WTC11 (cell line): ENCODE results near the gene ESRRA. TPM values are rescaled to one million over a fixed set of nuclear protein-coding genes. Genes with fewer than 3 reads are reported as not detected.
"Not testable (repeated sequence)": the region's sequence is repeated elsewhere in the genome, so short reads cannot be mapped to it uniquely, and the experiment has no call there.

ENCODE experiments used
- ATAC-seq: fragments of 200-7000 bp; cut with Tn5 transposase; 2 replicates; pipeline ENCODE4 v1.10.0; 2021; ENCODE audit warnings: mild to moderate bottlenecking, moderate library complexity
- CTCF ChIA-PET: fragments of 300-600 bp; sonication (Branson Sonifier 250); formaldehyde crosslinking; loops from one replicate; lab custom pipeline; 2021; ENCODE audit warnings: antibody characterized with exemption; lab: Charles Lee
- POLR2A ChIA-PET: fragments of 350-600 bp; sonication (Branson Sonifier 250); formaldehyde crosslinking; loops from one replicate; lab custom pipeline; 2021; ENCODE audit warnings: antibody characterized with exemption; lab: Charles Lee
- DNase-seq: peaks from one replicate; pipeline ENCODE4 v3.0.0; 2021; ENCODE audit warnings: low spot score
- H3K27ac Mint-ChIP-seq: 2 replicates; pipeline ENCODE4 v1.8.0; 2021; ENCODE audit warnings: mixed read lengths
- H3K27me3 Mint-ChIP-seq: 2 replicates; pipeline ENCODE4 v1.8.0; 2021; ENCODE audit warnings: low read depth, mild to moderate bottlenecking, moderate library complexity, mixed read lengths
- H3K36me3 Mint-ChIP-seq: 2 replicates; pipeline ENCODE4 v1.8.0; 2021; ENCODE audit warnings: mixed read lengths
- H3K4me1 Mint-ChIP-seq: 2 replicates; pipeline ENCODE4 v1.8.0; 2022; ENCODE audit warnings: mixed read lengths
- H3K4me3 Mint-ChIP-seq: 2 replicates; pipeline ENCODE4 v1.8.0; 2021; ENCODE audit warnings: mild to moderate bottlenecking, moderate library complexity, mixed read lengths
- H3K9me3 Mint-ChIP-seq: 2 replicates; pipeline ENCODE4 v1.8.0; 2021; ENCODE audit warnings: mixed read lengths
- CREM ChIP-seq: sonication (generic); formaldehyde crosslinking; IDR thresholded peaks from 2 replicates; pipeline ENCODE4 v1.8.1; 2022; ENCODE audit warnings: mild to moderate bottlenecking, missing genetic modification reagents, moderate library complexity
- EMX1 ChIP-seq: fragments of 250-450 bp; sonication (Bioruptor Pico); IDR thresholded peaks from 2 replicates; pipeline ENCODE4 v1.8.0; 2021; ENCODE audit warnings: mild to moderate bottlenecking
- ESRRA ChIP-seq: sonication (generic); formaldehyde crosslinking; IDR thresholded peaks from 2 replicates; pipeline ENCODE4 v1.8.1; 2022; ENCODE audit warnings: mild to moderate bottlenecking, missing genetic modification reagents, borderline replicate concordance
- FOXP1 ChIP-seq: sonication (generic); formaldehyde crosslinking; IDR thresholded peaks from 2 replicates; pipeline ENCODE4 v1.8.0; 2022; ENCODE audit warnings: missing genetic modification reagents, mild to moderate bottlenecking, moderate library complexity, borderline replicate concordance
- MYBL2 ChIP-seq: sonication (generic); formaldehyde crosslinking; IDR thresholded peaks from 2 replicates; pipeline ENCODE4 v1.8.1; 2023; ENCODE audit warnings: mild to moderate bottlenecking, moderate library complexity, missing genetic modification reagents
- NFE2L1 ChIP-seq: sonication (generic); formaldehyde crosslinking; IDR thresholded peaks from 2 replicates; pipeline ENCODE4 v1.8.1; 2023; ENCODE audit warnings: missing genetic modification reagents
- PRRX2 ChIP-seq: fragments of 250-450 bp; sonication (Bioruptor Pico); IDR thresholded peaks from 2 replicates; pipeline ENCODE4 v1.8.0; 2021; ENCODE audit warnings: mild to moderate bottlenecking
- ZNF416 ChIP-seq: fragments of 250-450 bp; sonication (Bioruptor Pico); IDR thresholded peaks from 2 replicates; pipeline ENCODE4 v1.9.0; 2021; ENCODE audit warnings: mild to moderate bottlenecking, inconsistent platforms
- ZNF671 ChIP-seq: fragments of 250-450 bp; sonication (Bioruptor Pico); IDR thresholded peaks from 2 replicates; pipeline ENCODE4 v1.8.0; 2021; ENCODE audit warnings: mild to moderate bottlenecking
- total RNA-seq: library from RNA; stranded (reverse); gene quantifications from 3 replicates; pipeline ENCODE4 v1.2.3, GENCODE V29; 2021
- TF ChIP-seq, protein P1 (sequence below): sonication (generic); formaldehyde crosslinking; IDR thresholded peaks from 2 replicates; pipeline ENCODE4 v1.8.0; 2023; ENCODE audit warnings: missing genetic modification reagents
- TF ChIP-seq, protein P2 (sequence below): sonication (generic); formaldehyde crosslinking; conservative IDR thresholded peaks from 2 replicates; pipeline ENCODE4 v1.8.1; 2023; ENCODE audit warnings: mild to moderate bottlenecking, low read depth, missing genetic modification reagents, moderate library complexity
- TF ChIP-seq, protein P3 (sequence below): sonication (generic); formaldehyde crosslinking; conservative IDR thresholded peaks from 2 replicates; pipeline ENCODE4 v1.8.1; 2022; ENCODE audit warnings: mild to moderate bottlenecking, missing genetic modification reagents

Gene ESRRA
- total RNA-seq, 1 experiment from 2014 or later = 81.9 TPM

DNA sequence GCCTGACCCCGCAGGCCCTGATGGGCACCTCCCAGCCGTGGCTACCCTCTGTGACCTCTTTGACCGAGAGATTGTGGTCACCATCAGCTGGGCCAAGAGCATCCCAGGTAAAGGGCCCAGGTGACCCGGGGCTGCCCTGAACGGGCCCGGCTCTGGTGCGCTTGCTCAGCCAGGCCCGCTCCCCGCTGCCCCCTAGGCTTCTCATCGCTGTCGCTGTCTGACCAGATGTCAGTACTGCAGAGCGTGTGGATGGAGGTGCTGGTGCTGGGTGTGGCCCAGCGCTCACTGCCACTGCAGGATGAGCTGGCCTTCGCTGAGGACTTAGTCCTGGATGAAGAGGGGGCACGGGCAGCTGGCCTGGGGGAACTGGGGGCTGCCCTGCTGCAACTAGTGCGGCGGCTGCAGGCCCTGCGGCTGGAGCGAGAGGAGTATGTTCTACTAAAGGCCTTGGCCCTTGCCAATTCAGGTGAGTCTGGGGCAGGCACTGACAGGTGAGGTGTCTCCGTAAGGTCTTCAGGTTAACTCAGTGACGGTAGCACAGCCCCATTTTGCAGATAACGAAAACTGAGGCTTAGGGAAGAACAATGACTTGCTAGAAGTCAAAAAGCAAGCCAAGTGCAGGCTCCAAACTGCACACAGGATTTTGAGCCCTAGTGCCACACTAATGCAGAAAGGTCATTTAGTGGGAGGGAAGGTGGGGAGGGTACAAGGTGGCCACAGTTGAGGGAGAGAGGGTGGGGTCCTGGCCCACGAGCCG, 9.7 kb downstream of the ESRRA start (continued):
- TF ChIP-seq, protein P1, sequence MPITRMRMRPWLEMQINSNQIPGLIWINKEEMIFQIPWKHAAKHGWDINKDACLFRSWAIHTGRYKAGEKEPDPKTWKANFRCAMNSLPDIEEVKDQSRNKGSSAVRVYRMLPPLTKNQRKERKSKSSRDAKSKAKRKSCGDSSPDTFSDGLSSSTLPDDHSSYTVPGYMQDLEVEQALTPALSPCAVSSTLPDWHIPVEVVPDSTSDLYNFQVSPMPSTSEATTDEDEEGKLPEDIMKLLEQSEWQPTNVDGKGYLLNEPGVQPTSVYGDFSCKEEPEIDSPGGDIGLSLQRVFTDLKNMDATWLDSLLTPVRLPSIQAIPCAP = no peak
- no peak for TF ChIP-seq MYBL2 (CRISPR knock-in tag)

DNA sequence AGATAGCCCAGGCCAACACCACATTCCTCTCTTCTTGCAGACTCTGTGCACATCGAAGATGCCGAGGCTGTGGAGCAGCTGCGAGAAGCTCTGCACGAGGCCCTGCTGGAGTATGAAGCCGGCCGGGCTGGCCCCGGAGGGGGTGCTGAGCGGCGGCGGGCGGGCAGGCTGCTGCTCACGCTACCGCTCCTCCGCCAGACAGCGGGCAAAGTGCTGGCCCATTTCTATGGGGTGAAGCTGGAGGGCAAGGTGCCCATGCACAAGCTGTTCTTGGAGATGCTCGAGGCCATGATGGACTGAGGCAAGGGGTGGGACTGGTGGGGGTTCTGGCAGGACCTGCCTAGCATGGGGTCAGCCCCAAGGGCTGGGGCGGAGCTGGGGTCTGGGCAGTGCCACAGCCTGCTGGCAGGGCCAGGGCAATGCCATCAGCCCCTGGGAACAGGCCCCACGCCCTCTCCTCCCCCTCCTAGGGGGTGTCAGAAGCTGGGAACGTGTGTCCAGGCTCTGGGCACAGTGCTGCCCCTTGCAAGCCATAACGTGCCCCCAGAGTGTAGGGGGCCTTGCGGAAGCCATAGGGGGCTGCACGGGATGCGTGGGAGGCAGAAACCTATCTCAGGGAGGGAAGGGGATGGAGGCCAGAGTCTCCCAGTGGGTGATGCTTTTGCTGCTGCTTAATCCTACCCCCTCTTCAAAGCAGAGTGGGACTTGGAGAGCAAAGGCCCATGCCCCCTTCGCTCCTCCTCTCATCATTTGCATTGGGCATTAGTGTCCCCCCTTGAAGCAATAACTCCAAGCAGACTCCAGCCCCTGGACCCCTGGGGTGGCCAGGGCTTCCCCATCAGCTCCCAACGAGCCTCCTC, 10.6 kb downstream of the ESRRA start:
- not testable (repeated sequence) for DNase-seq, H3K9me3 Mint-ChIP-seq, ATAC-seq, H3K27me3 Mint-ChIP-seq
- peaks cover 17% of the 10 kb centered on the region for H3K4me1 Mint-ChIP-seq
- ChIA-PET POLR2A (interaction anchor here (1.8 to 3.0 kb wide), 4 partner anchors 15 to 131 kb away, joined by 6 to 16 read pairs (median 11); partner anchors contain the start of gene STIP1), CTCF (interaction anchor here (1.4 to 3.8 kb wide), 8 partner anchors 12 to 133 kb away, joined by 3 to 173 read pairs (median 36); partner anchors contain the start of genes CCDC88B, ESRRA and PLCB3)
- H3K27ac Mint-ChIP-seq = peak overlapping the region; percentile 99
- peak overlapping the region; percentile 90 for H3K4me3 Mint-ChIP-seq
- peaks cover 22% of the 10 kb centered on the region for H3K36me3 Mint-ChIP-seq
- 0 out of 2 replicates have a peak, but pooled peaks have one; percentile 54 for TF ChIP-seq PRRX2 (CRISPR knock-in tag)

DNA sequence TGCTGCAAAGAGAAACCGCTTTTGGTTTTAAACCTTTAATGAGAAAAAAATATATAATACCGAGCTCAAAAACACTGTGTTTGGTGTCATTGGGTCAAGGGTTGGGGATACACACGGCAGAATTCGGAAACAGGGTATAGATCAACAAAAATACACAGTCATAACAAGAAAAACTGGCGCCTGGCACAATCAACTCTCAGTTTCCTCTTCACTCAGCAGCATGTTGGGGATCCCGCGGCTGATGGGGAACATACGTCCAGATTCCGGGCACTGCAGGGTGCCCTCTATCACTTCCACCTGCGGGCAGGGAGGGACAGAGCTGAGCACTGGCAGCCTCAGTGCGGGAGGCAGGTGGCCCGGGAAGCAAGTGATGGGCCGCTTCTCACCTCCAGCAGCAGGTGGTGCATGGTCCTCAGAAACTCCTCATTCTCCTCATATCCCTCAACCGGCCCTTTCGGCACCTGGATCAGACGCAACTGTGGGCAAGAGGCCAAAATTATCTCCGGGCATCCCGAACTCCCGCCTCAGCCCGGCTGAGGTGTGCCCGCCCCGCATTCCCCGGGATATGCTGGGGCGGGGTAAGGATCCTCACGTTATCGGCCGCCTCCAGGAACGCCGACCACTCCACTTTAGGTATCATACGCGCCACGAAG, 11.5 kb downstream of the ESRRA start:
- peak; percentile 66; the same call in 1 of the 2 replicates for TF ChIP-seq EMX1 (CRISPR knock-in tag)
- 0 out of 2 replicates have a peak, but pooled peaks have one; percentile 8 for TF ChIP-seq ZNF416 (CRISPR knock-in tag)
- TF ChIP-seq FOXP1 (CRISPR knock-in tag) = 0 out of 2 replicates have a peak, but pooled peaks have one; percentile 0
- TF ChIP-seq ZNF671 (CRISPR knock-in tag) = peak; percentile 37; the same call in 1 of the 2 replicates
- TF ChIP-seq, protein P2, sequence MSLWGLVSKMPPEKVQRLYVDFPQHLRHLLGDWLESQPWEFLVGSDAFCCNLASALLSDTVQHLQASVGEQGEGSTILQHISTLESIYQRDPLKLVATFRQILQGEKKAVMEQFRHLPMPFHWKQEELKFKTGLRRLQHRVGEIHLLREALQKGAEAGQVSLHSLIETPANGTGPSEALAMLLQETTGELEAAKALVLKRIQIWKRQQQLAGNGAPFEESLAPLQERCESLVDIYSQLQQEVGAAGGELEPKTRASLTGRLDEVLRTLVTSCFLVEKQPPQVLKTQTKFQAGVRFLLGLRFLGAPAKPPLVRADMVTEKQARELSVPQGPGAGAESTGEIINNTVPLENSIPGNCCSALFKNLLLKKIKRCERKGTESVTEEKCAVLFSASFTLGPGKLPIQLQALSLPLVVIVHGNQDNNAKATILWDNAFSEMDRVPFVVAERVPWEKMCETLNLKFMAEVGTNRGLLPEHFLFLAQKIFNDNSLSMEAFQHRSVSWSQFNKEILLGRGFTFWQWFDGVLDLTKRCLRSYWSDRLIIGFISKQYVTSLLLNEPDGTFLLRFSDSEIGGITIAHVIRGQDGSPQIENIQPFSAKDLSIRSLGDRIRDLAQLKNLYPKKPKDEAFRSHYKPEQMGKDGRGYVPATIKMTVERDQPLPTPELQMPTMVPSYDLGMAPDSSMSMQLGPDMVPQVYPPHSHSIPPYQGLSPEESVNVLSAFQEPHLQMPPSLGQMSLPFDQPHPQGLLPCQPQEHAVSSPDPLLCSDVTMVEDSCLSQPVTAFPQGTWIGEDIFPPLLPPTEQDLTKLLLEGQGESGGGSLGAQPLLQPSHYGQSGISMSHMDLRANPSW (CRISPR knock-in tag) = no peak
- no peak for TF ChIP-seq NFE2L1 (CRISPR knock-in tag)
- TF ChIP-seq, protein P3, sequence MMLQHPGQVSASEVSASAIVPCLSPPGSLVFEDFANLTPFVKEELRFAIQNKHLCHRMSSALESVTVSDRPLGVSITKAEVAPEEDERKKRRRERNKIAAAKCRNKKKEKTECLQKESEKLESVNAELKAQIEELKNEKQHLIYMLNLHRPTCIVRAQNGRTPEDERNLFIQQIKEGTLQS = no peak
- no peak for TF ChIP-seq ESRRA (CRISPR knock-in tag)
- TF ChIP-seq CREM = no peak
- ATAC-seq (peak; percentile 15), DNase-seq (peak; percentile 39)
- CTCF ChIA-PET = interaction anchor here (0.8 to 3.8 kb wide), 24 partner anchors 10 to 336 kb away, joined by 3 to 173 read pairs (median 8); partner anchors contain the start of genes BAD, CATSPERZ, CCDC88B and ESRRA
- POLR2A ChIA-PET = interaction anchor here (1.1 to 3.0 kb wide), 9 partner anchors 12 to 132 kb away, joined by 4 to 25 read pairs (median 8); partner anchors contain the start of genes ESRRA, FKBP2 and STIP1
- peaks cover 17% of the 10 kb centered on the region for H3K4me1 Mint-ChIP-seq
- H3K4me3 Mint-ChIP-seq = peak overlapping the region; percentile 90
- H3K9me3 Mint-ChIP-seq = no peaks in the 10 kb centered on the region
- peaks cover 27% of the 10 kb centered on the region for H3K36me3 Mint-ChIP-seq
- H3K27ac Mint-ChIP-seq = peak overlapping the region; percentile 99
- H3K27me3 Mint-ChIP-seq = no peaks in the 10 kb centered on the region
